HL-60/S4 (cell line): ENCODE results near the gene TANGO2.

Experiments
- in situ Hi-C: fragments of 300-500 bp; cut with MboI; formaldehyde crosslinking; loops from 2 replicates; pipeline ENCODE4 v1.14.3; 2022; ENCODE audit warnings: low sequenced_read_pairs

The TANGO2 gene

DNA sequence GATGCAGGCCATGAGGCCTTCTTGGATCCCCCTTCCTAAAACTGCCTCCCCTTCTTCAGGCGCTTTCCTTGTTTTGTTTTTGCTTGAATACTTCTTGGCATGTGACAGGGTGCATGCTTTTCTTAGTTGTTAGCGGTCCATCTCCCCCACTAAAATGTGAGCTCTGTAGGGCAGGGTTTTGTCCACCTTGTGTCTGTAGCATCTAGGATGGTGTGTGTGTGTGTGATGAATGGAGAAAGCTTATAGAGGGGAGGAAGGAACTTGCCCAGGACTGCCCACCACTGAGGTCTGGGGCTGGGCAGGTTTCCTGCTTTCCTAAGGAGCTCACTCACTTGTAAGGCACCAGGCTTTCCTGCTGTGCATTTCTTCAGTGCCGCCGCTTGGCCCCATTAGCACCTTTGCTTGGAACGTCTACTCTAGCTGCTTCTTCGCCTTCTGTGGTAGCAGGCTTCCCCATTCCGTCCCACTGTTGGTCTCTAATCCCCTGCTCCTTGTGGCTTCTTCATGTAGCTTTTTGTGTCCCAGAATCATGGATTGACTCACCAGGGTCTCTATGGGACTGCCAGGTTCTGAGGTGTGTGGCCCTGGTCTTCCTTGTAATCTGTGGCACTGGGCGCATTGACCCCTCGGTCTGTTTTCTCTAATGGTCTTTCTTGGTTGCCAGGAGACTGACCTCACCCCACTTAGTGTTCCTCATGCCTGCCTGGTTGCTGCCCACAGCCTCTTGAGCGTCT lies 62.4 kb downstream of the TANGO2 start:
- in situ Hi-C loops = no loop called here

DNA sequence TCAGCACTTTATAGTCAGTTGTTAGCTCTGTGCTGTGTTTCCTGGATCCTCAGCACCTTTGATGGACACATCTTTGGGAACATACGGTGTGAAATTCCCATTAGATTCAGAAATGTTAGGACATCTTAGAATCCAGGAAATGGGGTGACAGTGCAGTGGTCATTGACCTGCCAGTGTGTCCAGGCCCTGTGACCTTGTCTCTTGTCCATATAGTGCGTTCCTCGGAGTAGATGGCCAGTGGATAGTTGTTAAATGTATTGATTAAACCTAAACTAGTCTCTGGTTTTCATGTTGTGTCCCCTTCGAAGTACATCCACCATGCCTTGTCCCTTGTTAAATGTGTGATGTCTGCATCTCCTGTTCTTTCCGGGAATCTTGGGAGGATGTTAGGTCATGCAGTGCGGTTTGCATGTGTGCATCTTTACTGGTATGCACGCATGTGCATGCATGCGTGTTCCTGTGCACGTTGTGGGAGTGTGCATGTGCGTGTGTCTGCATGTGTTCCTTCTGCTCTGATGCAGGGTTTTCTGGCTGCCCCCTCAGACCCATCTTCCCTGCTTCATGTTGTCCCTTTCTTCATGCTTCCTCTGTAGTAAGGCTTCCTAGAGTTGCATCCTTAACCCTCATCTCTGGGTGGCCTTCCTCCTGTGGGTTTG lies 63.1 kb downstream of the TANGO2 start:
- in situ Hi-C loops = no loop called here

DNA sequence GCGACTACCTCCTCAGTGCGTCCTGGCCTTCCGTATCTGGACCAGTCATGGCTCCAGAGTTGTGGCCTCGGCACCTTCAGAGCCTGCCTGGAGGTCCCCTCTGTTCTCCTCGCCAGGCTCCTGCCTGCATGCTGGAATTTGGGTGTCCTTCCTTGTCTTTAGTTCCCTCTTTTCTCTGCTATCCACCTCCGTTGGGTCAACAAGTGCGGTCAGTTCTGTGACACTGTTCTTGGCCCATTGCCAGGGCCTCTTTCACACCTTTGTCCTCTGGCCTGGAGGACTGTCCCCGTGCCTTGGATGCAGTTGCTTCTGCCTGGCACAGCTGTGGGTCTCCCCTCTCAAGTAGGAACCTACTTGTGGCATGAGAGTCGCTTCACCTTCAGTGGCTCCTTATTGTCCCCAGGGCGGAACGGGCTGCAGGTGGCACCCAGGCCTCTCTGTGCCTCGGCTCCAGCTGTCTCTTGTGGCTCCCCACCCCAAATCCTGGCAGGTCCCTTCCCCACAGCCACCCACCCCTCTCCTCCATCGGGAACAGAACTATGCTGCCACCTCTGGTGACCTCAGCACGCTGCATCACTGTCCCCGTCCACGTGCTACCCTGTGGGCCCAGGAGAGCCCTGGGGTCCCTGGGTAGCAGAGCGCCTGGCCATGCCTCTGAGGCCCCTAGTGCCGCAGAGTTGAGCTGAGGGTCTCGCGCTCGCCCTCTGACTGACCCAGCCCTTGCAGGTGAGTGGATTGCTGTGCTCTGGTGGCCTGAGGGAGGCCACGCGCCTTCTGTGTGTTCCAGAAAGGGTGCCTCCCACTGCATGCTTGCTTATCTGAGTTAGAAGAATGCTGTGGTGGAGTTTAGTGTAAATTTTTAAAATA lies 63.9 kb downstream of the TANGO2 start:
- in situ Hi-C loops = no loop called here

DNA sequence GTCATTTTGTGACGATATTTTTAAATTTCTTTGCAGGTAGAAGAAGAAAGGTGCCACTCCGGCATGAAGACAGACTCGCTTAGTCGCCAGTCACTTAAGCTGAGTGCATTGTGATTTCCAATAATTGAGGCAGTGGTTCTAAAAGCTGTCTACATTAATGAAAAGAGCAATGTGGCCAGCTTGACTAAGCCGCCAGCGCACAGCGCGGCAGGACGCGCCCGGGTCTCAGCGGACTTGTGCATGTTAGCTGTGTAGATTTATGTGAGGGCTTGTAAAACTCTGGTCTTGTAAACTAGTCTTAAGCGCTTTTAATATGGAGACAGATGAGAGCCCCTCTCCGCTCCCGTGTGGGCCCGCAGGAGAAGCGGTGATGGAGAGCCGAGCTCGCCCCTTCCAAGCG lies 64.7 kb downstream of the TANGO2 start:
- in situ Hi-C loops = no loop called here

DNA sequence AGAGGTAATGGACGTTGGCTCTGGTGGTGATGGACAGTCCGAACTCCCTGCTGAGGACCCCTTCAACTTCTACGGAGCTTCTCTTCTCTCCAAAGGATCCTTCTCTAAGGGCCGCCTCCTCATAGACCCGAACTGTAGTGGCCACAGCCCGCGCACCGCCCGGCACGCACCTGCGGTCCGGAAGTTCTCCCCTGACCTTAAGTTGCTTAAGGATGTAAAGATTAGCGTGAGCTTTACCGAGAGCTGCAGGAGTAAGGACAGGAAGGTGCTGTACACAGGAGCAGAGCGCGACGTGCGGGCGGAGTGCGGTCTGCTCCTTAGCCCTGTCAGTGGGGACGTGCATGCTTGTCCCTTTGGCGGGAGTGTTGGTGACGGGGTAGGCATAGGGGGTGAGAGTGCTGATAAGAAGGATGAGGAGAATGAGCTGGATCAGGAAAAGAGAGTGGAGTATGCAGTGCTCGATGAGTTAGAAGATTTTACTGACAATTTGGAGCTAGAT lies 65.2 kb downstream of the TANGO2 start:
- in situ Hi-C loops = no loop called here

DNA sequence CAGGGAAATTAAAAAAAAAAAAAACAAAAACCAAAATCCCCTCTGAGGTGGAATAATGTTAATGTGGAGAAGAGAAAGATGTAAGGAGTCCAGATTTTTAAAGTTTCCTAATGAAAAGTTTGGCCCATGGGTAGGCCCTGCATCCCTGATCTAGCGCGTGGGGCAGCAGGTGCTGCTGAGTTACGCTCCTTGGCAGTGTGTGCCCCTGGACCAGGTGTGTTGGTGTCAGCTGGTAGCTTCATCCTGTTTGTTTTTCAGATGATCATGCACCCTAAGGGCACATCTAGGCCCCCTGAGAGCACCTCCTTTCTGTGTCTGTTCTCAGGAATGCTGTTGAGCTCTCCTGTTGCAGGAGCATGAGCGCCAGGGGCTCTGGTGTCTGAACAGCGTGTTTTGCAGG lies 65.9 kb downstream of the TANGO2 start:
- in situ Hi-C loops = no loop called here

DNA sequence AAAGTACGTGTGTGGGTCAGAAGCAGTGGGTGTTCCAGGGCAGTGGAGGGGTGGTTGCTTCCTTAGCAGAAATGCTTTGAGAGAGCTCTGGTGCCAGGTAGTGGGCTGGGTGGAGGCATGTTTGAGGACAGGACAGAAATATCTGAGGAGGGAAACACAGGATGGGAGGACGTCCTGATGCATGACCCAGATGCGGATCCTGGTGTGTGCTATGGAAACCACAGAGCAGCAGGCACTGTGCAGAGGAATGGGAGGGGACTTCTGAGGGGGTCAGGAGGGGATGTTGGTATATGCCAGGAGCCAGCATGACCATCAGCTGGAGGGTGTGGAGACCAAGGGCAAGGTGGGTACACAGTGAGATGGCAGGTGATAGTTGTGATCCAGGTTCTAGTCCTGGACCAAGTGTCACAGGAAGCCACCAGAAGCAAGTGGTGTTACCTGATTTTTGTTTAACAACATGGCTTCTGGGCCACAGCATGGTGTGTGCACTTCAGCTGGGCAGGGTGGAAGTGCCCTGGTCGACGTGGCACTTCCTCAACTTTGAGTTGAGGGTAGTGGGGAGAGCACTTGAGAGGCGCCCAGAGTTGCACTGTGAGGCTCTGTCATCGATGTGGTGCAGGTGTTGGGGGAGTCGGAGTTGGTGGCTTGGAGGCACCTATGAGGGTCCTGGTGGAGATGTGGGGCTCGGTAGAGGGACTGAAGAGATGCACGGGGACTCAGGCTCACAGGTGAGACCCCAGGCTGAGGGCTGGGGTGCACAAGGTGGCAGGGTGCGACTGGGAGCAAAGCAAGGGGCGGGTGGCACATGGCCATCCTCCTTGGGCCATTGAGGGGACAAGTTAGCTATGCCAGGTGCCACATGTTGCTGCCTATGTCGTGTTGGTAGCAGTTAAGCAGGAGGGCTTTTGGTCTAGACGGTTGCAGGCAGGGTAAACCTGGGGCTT lies 66.7 kb downstream of the TANGO2 start:
- in situ Hi-C loops = no loop called here

DNA sequence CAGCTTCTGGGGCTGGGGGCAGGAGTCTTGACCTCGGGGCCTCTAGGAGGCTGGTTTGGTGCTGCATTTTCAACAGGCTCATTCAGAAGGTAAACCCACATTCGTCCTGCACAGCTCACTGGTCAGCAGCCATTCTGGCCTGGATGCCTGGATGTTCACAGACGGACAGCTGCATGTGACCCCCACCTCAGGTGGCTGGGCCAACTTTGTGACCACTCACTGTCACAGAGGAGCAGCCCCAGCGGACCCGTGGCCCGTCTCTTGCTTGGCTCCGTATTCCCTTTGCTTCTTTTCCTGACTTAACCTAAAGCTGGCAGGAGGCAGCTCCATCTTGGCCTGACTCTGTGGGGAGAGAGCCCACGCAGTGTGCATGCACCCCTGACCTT lies 67.3 kb downstream of the TANGO2 start:
- in situ Hi-C loops = no loop called here

DNA sequence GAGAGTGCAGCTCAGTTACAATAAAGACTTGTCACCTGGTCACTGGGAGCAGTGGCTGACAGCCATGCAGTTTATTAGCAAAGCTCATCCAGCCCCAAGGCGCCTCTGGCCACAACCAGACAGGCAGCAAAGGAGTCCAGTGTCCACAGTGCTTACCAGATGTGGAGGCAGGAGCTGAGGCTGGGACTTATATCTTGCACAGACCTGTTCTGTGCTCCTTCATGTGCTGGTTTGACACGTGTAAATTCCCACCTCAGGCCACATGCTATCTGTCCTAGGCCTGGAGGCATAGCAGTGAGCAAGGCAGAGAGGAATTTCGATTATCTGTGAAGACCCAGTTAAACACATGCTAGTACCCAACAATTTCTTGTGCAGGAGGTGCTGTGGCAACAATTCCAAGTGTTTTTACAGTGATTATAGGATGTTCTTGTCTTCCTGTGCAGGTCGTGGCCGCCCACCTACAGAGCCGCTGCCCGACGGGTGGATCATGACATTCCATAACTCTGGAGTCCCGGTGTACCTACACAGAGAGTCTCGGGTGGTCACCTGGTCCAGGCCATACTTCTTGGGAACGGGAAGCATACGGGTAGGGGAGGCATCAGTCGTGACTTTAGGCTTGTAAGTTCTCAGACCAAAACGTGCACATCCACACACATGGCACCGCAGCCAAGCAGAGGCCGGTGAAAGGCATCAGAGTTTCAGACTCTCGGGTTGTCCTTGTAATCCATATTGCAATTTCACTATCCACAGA lies 68.5 kb downstream of the TANGO2 start:
- in situ Hi-C loops = no loop called here

DNA sequence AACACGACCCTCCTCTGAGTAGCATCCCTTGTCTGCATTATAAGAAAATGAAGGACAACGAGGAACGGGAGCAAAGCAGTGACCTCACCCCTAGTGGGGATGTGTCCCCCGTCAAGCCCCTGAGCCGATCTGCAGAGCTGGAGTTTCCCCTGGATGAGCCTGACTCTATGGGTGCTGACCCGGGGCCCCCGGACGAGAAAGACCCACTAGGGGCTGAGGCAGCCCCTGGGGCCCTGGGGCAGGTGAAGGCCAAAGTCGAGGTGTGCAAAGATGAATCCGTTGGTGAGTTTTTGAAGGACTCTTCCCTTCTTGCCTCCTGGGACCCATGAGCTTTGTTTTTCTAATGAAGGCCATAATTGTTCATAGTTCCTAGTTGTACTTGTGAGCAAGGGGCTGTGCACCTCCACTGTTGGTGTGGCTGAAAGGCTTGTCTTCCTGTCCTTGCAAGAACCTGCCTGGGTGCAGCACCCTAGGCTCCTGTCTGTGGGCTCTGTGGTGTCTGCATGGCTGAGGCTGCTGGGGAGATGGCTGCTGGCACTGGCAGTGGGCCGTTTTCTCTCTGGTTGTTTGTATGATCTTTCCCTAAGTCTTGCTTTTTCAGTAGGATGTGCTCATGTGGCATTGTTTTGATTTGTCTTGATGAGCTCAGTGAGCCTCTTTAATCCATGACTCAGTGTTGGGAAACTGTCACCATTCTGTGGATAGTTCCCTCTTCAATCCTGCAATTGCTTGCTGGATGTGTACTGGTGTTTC lies 69.2 kb downstream of the TANGO2 start:
- in situ Hi-C loops = no loop called here

DNA sequence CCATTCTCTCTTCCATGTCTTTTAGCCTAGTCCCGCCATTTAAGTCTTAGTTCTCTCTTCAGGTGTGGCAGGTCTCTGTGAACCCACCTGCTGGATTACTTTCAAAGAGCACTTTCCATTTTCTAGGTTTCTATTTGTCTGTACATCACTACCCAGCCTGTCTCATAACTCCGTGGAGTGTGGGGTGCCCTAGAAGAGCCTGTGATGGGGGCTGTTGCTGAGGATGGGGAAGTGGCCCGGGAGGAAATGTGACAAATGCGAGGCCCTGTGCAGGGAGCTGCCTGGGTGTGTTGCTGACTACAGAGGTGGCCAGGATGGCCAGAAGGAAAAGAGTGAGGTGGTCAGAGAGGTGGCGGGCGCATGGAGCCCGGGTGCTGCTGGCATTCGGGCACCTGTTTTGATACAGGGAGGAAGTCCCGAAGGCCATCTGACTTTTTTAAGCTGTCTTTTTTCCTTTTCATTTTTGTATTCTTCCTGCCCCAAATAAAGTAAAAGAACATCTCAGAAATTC lies 69.9 kb downstream of the TANGO2 start:
- in situ Hi-C loops = no loop called here

DNA sequence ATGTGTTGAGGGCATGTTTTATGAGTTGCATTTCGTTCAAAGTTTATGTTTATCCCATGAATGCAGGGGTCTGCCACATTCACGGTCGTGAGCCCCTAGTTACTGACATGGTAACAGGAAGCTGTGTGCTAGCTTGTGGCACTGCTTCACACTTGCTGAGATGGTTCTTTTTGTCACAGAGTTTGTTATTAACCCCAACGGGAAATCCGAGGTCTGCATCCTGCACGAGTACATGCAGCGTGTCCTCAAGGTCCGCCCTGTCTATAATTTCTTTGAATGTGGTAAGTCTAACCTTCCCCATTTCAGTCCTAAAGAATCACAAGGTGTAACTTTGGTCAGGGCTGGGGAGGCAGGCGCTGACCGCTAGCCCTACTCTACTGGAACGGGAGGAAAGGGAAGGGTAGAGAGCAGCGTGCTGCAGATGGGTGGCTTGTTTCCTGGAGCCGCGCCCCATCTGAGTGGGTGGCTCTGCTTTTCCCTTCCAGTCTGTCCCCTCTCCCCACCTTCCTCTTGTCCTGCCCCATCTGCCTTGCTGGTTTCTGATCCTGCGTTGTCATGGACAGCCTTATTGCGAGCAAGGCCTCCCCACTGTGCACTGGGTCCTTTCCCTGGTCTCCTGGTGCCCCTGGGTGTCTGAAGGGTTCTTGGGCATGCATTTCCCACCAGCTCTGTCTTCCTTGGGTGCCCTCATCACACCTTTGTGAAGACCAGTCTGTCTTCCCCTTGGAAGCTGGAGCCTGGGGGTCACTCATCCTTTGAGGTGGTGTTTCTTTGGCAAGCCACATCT lies 71.0 kb downstream of the TANGO2 start:
- in situ Hi-C loops = no loop called here

DNA sequence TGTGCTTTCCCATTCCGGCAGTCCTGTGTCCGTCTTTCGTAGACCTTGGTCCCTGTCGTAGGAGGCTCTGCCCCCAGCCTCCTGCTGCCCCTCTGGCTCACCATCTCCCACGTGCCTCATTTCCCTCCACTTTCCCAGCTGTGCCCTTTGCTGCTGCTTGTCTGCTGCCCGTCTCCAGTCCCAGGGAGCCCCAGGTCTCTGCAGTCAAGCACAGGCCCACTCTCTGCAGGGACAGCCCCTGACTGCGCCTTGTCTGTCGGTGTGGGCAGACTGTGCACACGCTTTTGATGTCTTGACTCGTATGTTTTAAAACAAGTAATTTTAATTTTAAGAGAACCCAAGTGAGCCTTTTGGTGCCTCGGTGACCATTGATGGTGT lies 71.6 kb downstream of the TANGO2 start:
- in situ Hi-C loops = no loop called here

DNA sequence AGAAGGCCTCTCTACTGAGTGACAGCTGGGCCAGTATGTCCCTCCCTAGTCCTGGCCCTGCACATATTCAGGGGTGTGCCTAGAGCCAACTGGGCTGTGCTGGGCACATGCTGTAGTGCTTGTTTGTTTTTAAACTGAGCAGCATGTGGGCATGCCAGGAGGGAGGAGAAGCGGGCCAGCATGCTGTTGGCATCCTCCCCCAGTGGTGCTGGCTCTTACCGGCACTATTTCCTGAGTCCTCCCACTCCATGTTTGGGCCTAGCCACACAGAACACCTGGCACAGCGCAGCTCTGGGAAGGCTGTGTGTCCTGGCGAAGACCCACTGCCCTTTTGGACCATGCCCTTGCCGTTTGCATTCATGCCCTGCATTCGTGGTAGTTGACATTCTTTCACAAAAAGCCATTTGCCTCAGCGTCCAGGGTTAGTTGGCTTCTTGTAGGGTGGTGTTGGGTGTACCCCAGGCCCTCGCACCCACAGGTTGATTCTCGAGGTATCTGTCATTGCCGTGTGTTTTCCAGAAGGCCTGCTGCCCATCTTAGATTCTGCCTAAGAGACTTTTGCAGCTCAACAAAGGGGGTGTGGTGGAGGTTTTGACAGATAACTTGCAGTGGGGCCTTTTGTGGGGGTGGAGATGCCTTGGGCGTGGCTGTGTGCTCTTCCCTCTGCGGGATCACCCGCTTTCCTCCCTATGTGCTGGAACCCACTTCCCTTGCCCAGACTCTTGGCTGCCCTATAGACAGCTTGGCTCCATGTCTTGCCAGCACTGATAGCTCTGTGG lies 72.7 kb downstream of the TANGO2 start:
- in situ Hi-C loops = no loop called here

DNA sequence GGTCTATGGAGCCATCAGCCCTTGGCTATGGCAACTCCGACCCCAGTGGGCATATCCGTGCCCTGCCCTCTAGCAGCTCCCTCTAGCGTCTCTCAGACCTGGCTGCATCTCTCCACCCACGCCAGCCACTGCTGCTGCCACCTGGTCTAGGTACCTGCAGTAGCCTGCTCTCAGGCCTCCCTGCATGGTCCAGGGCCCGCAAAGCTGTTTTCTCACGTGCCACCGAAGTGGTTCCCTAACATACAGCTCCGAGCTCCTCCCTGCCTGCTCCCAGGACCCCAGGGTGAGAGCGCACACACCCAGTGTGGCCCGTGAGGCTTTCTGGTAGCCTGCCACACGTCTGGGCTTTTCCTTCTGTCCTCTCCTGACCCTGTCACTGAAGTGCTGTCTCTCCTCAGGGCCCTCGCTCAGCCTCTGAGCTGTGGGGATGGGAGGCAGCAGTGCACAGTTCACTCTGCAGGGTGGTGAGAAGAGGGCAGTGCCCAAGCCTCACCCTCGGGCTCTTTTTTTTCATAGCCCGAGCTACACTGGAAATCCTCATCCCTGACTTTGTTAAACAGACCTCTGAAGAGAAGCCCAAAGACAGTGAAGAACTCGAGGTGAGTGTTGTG lies 73.4 kb downstream of the TANGO2 start:
- in situ Hi-C loops = no loop called here

DNA sequence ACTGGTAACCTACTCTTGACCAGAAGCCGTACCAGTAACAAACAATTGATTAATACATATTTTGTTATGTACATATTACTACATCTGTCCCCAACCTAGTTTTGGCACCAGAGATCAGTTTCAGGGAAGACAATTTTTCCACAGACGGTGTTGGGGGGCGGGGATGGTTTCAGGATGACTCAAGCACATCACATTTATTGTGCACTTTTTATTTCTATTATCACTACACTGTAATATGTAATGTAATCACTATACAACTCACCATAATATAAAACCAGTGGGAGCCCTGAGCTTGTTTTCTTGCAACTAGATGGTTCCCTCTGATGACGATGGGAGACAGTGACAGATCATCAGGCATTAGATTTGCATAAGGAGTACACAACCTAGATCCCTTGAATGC lies 74.6 kb downstream of the TANGO2 start:
- in situ Hi-C loops = no loop called here
